ENCODE data around the gene HHATL.

The HHATL gene

GRCh38 chr3:42684632-42685362 lies 17.8 kb downstream of the HHATL start:
- no peak for DNase-seq (ENCODE audit: low spot score)

GRCh38 chr3:42683875-42684598 lies 18.6 kb downstream of the HHATL start:
- peak; percentile 73 for DNase-seq (ENCODE audit: low spot score)

GRCh38 chr3:42682301-42683070 lies 20.1 kb downstream of the HHATL start:
- no peak for DNase-seq (ENCODE audit: low spot score)

- DNase-seq (ENCODE audit: low spot score), result no peak
Measured at GRCh38 chr3:42681361-42682038, 21.1 kb downstream of the HHATL start.

- DNase-seq (ENCODE audit: low spot score), result no peak
Measured at GRCh38 chr3:42680806-42681205, 21.8 kb downstream of the HHATL start.

GRCh38 chr3:42680271-42680670 lies 22.3 kb downstream of the HHATL start:
- DNase-seq (ENCODE audit: low spot score), result no peak

GRCh38 chr3:42678447-42678846 lies 24.2 kb downstream of the HHATL start:
- no peak for DNase-seq (ENCODE audit: low spot score)

GRCh38 chr3:42675909-42676308 lies 26.7 kb downstream of the HHATL start:
- DNase-seq (ENCODE audit: low spot score), result no peak

- DNase-seq (ENCODE audit: low spot score), result no peak
Measured at GRCh38 chr3:42674146-42674545, 28.5 kb downstream of the HHATL start.

- no peak for DNase-seq (ENCODE audit: low spot score)
Measured at GRCh38 chr3:42673082-42673481, 29.5 kb downstream of the HHATL start.

GRCh38 chr3:42672515-42672914 lies 30.1 kb downstream of the HHATL start:
- DNase-seq (ENCODE audit: low spot score), result no peak

GRCh38 chr3:42670670-42671069 lies 31.9 kb downstream of the HHATL start:
- DNase-seq (ENCODE audit: low spot score), result no peak

- peak; percentile 4 for DNase-seq (ENCODE audit: low spot score)
Measured at GRCh38 chr3:42670051-42670576, 32.5 kb downstream of the HHATL start.

GRCh38 chr3:42668793-42669217 lies 33.8 kb downstream of the HHATL start:
- DNase-seq (ENCODE audit: low spot score), result peak; percentile 10

- no peak for DNase-seq (ENCODE audit: low spot score)
Measured at GRCh38 chr3:42668413-42668760, 34.2 kb downstream of the HHATL start.

- no peak for DNase-seq (ENCODE audit: low spot score)
Measured at GRCh38 chr3:42667523-42668412, 34.8 kb downstream of the HHATL start.

- DNase-seq (ENCODE audit: low spot score), result no peak
Measured at GRCh38 chr3:42667096-42667522, 35.5 kb downstream of the HHATL start.

GRCh38 chr3:42666577-42666998 lies 36.0 kb downstream of the HHATL start:
- DNase-seq (ENCODE audit: low spot score), result no peak

- DNase-seq (ENCODE audit: low spot score), result no peak
Measured at GRCh38 chr3:42666022-42666421, 36.6 kb downstream of the HHATL start.

- no peak for DNase-seq (ENCODE audit: low spot score)
Measured at GRCh38 chr3:42665050-42665878, 37.3 kb downstream of the HHATL start.
